Measurements from ENCODE around the gene AGPAT4.

AGPAT4 gene

GRCh38 chr6:161162722-161163121, 111.1 kb downstream of the AGPAT4 start:
- no peak for DNase-seq

DNA sequence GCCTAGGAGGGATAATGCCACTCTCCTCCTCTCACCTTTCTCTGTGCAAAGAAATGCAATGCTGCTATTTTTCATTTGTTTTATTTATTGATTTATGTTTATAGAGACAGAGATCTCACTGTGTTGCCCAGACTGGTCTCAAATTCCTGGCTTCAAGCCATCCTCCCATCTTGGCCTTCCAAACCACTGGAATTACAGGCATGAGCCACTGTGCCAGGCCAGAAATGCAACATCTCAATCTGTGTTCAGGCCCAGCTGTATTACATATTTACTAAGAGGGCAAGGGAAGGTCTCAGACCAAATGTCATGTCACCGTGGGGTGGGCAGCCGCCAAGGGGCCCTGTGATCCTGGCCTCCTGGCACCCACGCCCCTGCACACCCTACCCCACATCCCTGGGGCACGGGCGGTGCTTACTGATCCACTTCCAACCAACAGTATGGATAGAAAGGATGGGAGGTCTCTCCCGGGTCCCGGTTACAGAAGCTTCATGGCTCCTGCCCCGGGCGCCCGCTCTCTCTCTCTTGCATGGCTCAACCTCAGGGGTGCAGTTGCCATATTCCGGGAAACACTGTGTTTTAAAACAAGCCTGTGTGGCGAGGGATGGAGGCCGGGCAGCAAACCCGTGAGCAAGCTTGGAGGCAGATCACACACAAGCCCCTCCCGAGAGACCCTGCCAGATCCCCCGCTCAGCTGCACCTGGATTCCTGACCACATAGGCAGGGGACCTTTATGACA, 111.8 kb downstream of the AGPAT4 start:
- DNase-seq: no peak

GRCh38 chr6:161161121-161161520, 112.7 kb downstream of the AGPAT4 start:
- no peak for DNase-seq

DNA sequence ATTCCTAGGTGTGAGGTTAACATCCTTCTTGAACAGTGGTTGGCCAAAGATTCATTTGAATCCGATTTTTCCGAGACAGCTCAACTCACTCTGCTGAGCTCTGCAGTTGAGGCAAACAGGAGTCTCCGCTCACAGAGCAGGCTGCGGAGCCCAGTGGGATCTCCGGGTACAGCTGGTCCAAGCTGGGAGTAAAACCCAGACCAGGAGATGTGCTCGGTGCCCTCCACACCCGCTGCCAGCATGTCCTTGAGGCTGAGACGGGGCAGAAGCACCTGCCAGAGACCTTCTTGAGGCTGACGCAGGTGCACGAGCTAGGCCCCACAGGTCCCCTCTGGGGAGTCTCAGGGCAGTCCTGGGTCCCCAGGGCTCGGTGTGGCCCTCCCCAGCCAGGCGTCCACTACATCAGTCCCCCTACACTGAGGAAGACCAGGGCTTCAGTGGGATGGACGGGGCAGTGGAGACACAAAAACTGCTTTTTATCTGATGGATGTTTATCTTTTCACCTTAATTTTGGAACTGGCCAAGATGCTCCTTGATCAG, 119.0 kb downstream of the AGPAT4 start:
- no peak for DNase-seq

DNA sequence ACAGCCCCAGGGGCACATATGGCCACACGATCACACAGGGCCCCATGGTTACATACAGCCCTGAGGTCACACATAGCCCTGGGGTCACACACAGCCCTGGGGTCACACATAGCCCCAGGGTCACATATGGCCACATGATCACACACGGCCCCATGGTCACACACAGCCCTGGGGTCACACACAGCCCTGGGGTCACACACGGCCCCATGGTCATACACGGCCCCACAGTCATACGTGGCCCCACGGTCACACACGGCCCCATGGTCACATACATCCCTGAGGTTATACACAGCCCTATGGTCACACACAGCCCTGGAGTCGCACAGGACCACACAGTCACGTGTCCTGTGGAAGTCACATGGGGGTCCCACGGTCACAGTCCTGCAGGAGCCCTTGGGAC, 120.1 kb downstream of the AGPAT4 start:
- no peak for DNase-seq

- DNase-seq: no peak
These were observed 120.8 kb downstream of the AGPAT4 start for GRCh38 chr6:161152907-161153662.

DNA sequence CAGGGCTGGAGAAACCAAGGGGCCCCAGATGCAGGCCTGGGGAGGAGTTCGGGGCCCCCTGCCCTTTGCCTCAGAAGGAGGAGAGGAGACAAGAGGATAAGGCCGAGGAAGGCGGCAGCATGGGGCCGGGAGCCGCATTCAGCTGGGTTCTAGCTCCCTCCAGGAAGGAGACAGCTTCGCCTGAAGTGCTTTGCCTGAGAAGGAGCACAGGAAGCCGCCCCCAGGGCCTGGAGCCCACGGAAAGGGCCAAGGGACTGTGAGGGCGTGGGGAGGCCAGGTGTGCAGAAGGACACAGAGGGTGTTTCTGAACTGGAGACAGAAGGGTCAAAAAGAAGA, 121.4 kb downstream of the AGPAT4 start:
- DNase-seq: no peak

- no peak for DNase-seq
These were observed 122.0 kb downstream of the AGPAT4 start for GRCh38 chr6:161151660-161152526.

DNA sequence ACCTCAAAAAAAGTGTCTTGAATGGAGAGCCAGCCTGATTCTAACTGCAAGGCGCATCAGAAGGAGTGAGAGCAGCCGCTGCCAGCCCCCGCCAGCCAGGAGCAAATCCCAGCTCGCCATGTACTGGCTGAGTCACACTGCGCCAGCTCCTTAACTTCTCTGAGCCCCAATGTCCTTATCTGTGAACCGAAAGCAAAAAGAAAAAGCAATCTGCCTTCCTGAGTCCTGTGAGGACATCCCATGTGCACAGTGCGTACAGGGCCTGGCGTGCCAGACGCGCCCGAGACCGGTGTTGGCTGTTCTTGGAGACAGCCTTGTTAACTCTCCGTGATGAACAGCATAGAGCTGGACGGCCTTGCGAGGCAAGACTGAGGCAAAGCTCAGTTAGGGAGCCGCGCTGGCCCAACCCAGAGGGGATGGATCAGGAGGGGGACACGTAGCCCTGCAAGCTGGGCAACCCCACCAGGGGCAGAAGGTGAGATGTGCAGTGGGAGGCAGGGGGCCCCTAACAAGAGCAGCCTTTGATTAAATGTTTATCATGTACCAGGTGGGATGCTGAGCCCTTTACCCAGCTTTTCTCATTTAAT, 122.7 kb downstream of the AGPAT4 start:
- no peak for DNase-seq

GRCh38 chr6:161150566-161150965, 123.3 kb downstream of the AGPAT4 start:
- DNase-seq: no peak

GRCh38 chr6:161150136-161150535, 123.7 kb downstream of the AGPAT4 start:
- no peak for DNase-seq

- DNase-seq: no peak
These were observed 130.0 kb downstream of the AGPAT4 start for GRCh38 chr6:161143663-161144430.

GRCh38 chr6:161142957-161143296, 130.9 kb downstream of the AGPAT4 start:
- DNase-seq: no peak

DNA sequence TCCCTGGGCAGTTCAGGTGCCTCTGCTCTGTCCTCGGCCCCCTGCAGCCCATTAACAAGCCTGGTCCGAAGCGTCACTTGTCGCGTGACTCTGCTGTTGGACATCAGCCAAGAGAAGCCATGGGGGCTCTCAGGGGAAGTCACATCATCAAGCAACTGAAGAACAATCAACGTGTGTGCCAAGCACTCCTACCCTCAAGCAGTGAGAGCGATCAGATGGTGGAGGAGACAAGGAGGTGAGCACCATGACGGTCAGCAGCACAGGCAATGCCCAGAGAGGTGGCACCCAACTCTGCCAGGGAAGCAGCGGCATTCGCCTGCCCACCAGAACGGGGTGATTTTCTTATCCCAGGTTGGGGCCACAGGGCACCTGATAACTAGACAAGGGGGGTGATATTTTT, 132.7 kb downstream of the AGPAT4 start:
- DNase-seq: no peak

GRCh38 chr6:161140554-161140875, 133.3 kb downstream of the AGPAT4 start:
- DNase-seq: no peak

- no peak for DNase-seq
These were observed 133.9 kb downstream of the AGPAT4 start for GRCh38 chr6:161139766-161140553.

GRCh38 chr6:161139304-161139765, 134.5 kb downstream of the AGPAT4 start:
- DNase-seq: no peak

DNA sequence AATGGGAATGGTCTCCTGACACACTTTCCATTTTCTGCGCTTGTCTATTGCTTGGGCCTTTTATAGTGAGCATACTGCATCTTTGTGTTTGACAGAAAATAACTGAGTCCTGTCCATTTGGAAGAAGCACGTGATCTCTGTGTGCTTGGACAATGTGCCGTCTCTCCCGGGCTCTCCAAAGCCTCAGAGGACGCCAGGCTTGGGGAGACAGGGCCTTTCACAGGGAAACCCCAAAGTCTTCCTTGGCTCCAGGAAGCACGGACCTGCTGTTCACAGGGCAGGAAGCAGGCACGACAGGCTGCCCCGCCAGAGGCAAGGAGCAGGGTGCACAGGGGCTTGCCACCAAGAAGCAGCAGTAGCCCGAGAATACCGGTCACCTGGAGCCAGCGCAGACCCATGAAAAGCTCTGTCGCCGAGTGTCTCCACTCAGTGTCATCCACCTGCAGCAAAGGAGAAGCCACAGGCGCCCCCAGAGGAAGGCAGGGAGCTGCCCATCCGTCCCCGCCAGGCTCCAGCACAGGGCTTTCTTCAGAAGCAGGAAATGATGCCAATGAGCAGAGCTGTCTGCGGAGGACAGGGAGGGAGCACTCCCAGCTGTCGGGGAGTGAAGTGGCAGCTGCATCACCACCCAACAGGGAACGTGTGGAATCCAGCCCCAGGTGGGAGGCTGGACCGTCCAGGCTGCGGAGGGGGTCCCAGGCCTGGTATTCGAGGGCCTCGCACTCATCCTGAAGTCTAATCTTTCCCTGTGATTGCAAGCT, 135.1 kb downstream of the AGPAT4 start:
- DNase-seq: no peak

DNA sequence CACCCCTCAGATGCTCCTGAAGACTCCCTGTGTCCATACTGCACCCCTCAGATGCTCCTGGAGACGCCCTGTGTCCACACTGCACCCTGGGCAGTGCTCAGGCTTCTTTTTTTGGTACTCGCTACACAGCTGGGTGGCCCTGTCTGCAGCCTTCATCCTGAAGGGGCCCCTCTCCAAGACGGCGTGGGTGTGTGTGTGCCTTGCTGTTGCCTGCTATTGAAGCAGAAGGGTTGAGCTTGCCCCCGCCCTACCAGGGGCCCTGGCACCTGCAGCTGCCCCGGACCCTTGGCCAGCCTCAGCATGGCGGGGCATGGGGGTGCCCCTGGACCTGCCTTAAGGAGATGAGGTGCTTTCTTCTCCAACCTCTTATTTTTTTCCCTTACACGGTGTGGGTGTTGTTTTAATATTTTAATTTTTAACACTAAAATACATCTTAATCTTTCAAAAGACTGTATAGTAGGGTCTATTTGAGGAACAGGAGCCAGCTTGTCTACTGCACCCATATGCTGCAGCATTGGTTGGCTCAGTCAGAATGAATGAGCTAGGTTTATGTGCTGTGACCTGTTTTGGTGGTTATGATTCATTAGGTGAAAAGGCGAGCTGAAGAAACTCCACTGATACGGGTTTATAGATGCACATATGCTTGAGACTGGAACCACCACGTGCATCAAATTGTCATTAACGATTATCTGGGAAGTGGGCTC, 135.9 kb downstream of the AGPAT4 start:
- DNase-seq: no peak

DNA sequence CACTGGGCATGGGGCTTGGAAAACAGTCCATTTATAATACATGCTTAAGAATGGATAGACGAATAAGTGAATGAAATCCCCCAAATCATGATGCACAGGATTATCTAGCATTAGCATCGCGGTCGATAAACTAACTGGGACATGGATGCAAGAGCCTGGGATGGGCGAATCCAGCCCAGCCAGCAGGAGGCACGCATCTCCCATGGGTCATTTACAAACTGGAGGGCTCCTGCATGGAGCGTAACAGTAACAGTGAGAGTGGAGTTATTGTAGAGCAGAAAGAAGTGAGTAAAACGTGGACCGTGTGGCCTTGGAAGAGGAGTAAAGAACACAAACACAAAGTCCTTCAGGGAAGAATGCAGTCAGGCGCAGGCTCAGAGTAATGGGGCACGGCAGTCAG, 136.5 kb downstream of the AGPAT4 start:
- DNase-seq: no peak
